Adrenal gland (tissue), 12 donors: ENCODE data around the gene ADARB2. TPM values are rescaled to one million over a fixed set of nuclear protein-coding genes. Genes with fewer than 3 reads are reported as not detected.

ENCODE experiments used
- DNase-seq, 7 donors: peaks; one replicate each; pipeline ENCODE4 v3.0.0-alpha.2; 2019 to 2020
- H3K27ac ChIP-seq, 5 donors: fragments of 200-600 bp; sonication (generic) in 4 of 5; 1 replicate in 3 of 5; 2 replicates in 2 of 5; pipeline versions ENCODE4 v1.5.1 to v1.8.0; 2016 to 2020; ENCODE audit warnings: mild to moderate bottlenecking in 1 of 5
- H3K27me3 ChIP-seq: fragments of 200-600 bp; 2 replicates; pipeline ENCODE4 v1.8.0; 2021
- H3K36me3 ChIP-seq, 2 donors: fragments of 200-600 bp; replicated peaks in 1 of 2; 1 replicate in 1 of 2; 2 replicates in 1 of 2; pipeline versions ENCODE4 v1.5.1 to v1.8.0; 2018 to 2022
- H3K4me1 ChIP-seq, 2 donors: fragments of 200-600 bp; replicated peaks in 1 of 2; 1 replicate in 1 of 2; 2 replicates in 1 of 2; pipeline versions ENCODE4 v1.5.1 to v1.8.0; 2018 to 2021
- H3K4me3 ChIP-seq, 4 donors: fragments of 200-600 bp; sonication (generic) in 3 of 4; one replicate each; pipeline ENCODE4 v1.5.1; 2016 to 2018
- H3K9me3 ChIP-seq, 3 donors: fragments of 200-600 bp; sonication (generic) in 1 of 3; replicated peaks in 1 of 3; 1 replicate in 2 of 3; 2 replicates in 1 of 3; pipeline versions ENCODE4 v1.5.1 to v1.8.0; 2016 to 2021
- POLR2A ChIP-seq, 2 donors: fragments of 450-650 bp; IDR thresholded peaks; one replicate each; pipeline ENCODE4 v1.6.1; 2017; ENCODE audit warnings: antibody characterized with exemption in 2 of 2, mild to moderate bottlenecking in 2 of 2, moderate library complexity in 1 of 2
- WGBS, 4 donors: extraction: QIAGEN DNeasy Blood & Tissue Kit in 2 of 4; methylation state at CpG; one replicate each; pipeline versions ENCODE4 v1.1.5 to v1.1.7; 2013 to 2017; 5-methylcytosine and 5-hydroxymethylcytosine counted together
- intact Hi-C, 2 donors: fragments of 100-400 bp; cut with DNase I; formaldehyde crosslinking; loops; one replicate each; pipeline versions ENCODE4 v1.14.1 to v1.15.0; 2022 to 2023
- polyA plus RNA-seq, 3 donors: library from polyadenylated mRNA; stranded (reverse); fragments of 200-250 nt in 2 of 3; fragments of 350-450 nt in 1 of 3; fragmentation: Illumina TruSeq in 1 of 3; extraction: RNeasy Lipid Tissue Mini Kit (QIAGEN cat#74804) in 1 of 3; gene quantifications; one replicate each; pipeline ENCODE4 v1.2.3, GENCODE V29; 2013 to 2014
- total RNA-seq, 9 donors: library from RNA; depleted of rRNA in 4 of 9; stranded (reverse); fragments of >200 nt in 4 of 9; fragments of 120-200 nt in 1 of 9; fragmentation: NEBNext Ultra II Directional in 1 of 9; extraction: Animal tissue kit (Norgen Biotek cat#: 25700) in 1 of 9; gene quantifications; one replicate each; pipeline versions ENCODE4 v1.1.0 to v1.2.4, GENCODE V29; 2013 to 2023
- TF ChIP-seq, protein P1 (sequence below), 6 experiments: fragments of 450-650 bp in 4 of 6; fragments of 200-600 bp in 2 of 6; sonication (generic) in 1 of 6; IDR thresholded peaks; 1 replicate in 5 of 6; 2 replicates in 1 of 6; pipeline versions ENCODE4 v1.5.1 to v1.8.0; 2016 to 2021; ENCODE audit warnings: antibody characterized with exemption in 6 of 6, mild to moderate bottlenecking in 2 of 6, moderate library complexity in 1 of 6
- donor health status: healthy with polysubstance abuse.
- donor health status: Bipolar disorder and iron deficiency.
- donor health status: DM: yes; HTN: yes; CAD: no.
- donor health status: DM: no; HTN: no; CAD: no.
- donor health status: DM: no; HTN: no; CAD: no.
- donor health status: DM: yes; HTN: yes; CAD: no.

Gene ADARB2
- total and polyA plus RNA-seq, 12 donors, result 0.14 to 3.1 (median 0.91) TPM

DNA sequence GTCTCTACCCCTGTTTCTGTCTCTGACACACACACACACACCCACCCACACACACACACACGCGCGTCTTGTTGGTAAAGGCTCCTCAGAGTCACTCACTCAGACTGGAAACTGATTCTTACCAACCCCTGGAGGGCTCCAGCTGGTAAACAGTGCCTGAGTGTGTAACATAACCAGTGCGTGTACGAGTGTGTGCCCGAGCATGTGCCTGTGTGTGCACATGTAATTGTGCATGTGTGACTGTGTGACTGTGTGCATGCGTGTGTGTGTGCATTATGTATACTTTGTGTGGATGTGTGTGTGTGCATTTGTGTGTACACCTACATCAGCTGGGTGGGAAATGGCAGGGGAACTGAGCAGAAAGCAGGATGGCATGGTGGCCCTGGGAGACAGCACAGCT is 364.0 kb downstream of the ADARB2 start:
- H3K4me3 ChIP-seq, result no peak overlapping the region
- intact Hi-C loops, result no loop called here
- TF ChIP-seq POLR2A (IDR thresholded peaks at IDR 0.05), result no peak
- TF ChIP-seq, protein P1, sequence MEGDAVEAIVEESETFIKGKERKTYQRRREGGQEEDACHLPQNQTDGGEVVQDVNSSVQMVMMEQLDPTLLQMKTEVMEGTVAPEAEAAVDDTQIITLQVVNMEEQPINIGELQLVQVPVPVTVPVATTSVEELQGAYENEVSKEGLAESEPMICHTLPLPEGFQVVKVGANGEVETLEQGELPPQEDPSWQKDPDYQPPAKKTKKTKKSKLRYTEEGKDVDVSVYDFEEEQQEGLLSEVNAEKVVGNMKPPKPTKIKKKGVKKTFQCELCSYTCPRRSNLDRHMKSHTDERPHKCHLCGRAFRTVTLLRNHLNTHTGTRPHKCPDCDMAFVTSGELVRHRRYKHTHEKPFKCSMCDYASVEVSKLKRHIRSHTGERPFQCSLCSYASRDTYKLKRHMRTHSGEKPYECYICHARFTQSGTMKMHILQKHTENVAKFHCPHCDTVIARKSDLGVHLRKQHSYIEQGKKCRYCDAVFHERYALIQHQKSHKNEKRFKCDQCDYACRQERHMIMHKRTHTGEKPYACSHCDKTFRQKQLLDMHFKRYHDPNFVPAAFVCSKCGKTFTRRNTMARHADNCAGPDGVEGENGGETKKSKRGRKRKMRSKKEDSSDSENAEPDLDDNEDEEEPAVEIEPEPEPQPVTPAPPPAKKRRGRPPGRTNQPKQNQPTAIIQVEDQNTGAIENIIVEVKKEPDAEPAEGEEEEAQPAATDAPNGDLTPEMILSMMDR (IDR thresholded peaks at IDR 0.05), result no peak
- peak in 2 of 7 donors; percentile 12 to 40 for DNase-seq
- no peak overlapping the region for H3K27ac ChIP-seq
- H3K27me3 ChIP-seq, result peaks cover 5% of the 10 kb centered on the region
- no peaks in the 10 kb centered on the region for H3K4me1 ChIP-seq
- no peaks in the 10 kb centered on the region for H3K9me3 ChIP-seq
- WGBS, 4 donors, result 78 to 87% (median 82%) methylated on average over 7 of the region's 7 CpGs
- H3K36me3 ChIP-seq, result no peaks in the 10 kb centered on the region

DNA sequence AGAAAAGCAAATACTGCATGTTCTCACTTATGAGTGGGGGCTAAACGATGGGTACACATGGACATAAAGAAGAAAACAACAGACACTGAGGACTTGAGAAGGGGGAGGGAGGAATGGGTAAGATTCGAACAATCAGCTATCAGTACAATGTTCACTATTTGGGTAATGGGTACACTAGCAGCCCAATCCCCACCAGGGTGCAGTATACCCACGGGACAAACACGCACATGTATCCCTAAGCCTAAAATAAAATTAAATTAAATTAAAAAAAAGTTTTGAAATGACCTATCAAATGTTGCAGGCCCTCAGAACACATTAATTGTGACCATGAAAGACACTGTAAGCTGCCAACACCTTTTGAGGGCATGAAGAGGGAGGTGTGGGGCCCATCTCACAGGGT is 365.1 kb downstream of the ADARB2 start:
- Histone ChIP-seq H3K27me3 (peaks cover 5% of the 10 kb centered on the region), H3K36me3 (no peaks in the 10 kb centered on the region), H3K27ac (no peak overlapping the region), H3K4me3 (no peak overlapping the region), H3K4me1 (no peaks in the 10 kb centered on the region), H3K9me3 (no peaks in the 10 kb centered on the region)
- WGBS, 4 donors, result 68 to 88% (median 78%) methylated on average over 4 of the region's 4 CpGs
- no peak for TF ChIP-seq POLR2A (IDR thresholded peaks at IDR 0.05)
- TF ChIP-seq, protein P1 (IDR thresholded peaks at IDR 0.05), result no peak
- DNase-seq, result peak in 2 of 7 donors; percentile 2 to 11
- intact Hi-C loops, result no loop called here

DNA sequence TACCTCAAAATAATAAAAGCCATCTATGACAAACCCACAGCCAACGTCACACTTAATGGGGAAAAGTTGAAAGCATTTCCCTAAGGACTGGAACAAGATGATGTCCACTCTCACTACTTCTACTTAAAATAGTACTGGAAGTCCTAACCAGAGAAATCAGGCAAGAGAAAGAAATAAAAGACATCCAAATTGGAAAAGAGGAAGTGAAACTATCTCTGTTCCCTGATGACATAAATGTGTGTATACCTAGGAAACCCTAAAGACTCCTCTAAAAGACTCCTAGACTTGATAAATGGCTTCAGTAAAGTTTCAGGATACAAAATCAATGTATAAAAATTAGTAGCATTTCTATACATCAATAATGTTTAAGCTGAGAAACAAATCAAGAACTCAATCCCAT is 367.0 kb downstream of the ADARB2 start:
- H3K9me3 ChIP-seq, result no peaks in the 10 kb centered on the region
- no peaks in the 10 kb centered on the region for H3K36me3 ChIP-seq
- H3K27ac ChIP-seq, result no peak overlapping the region
- WGBS, 4 donors, result 50 to 71% (median 68%) methylated on average over 1 of the region's 1 CpG
- DNase-seq, result no peak
- no peak overlapping the region for H3K4me3 ChIP-seq
- no peaks in the 10 kb centered on the region for H3K4me1 ChIP-seq
- TF ChIP-seq, protein P1 (IDR thresholded peaks at IDR 0.05), result no peak
- no peak for TF ChIP-seq POLR2A (IDR thresholded peaks at IDR 0.05)
- intact Hi-C loops, result no loop called here
- peaks cover 5% of the 10 kb centered on the region for H3K27me3 ChIP-seq

DNA sequence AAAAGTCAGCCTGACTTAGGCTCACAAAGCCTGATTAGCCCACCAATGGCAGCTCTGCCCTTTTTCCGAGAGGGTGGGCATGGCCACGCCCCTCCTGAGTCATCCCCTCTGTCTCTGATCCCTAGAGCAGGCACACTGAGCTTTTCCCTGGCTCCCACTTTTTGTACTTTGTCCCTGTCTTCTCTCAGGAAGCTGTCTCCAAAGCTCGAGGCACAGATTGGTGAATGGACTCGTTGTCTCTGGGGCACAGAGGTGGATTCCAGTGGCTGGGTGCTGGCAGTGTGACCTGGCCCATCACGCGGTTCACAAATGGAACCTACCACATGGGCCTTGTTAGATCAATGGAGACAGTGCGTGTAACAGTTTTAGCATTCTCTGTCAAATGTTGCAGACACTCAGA is 367.7 kb downstream of the ADARB2 start:
- H3K27me3 ChIP-seq, result peaks cover 5% of the 10 kb centered on the region
- TF ChIP-seq POLR2A (IDR thresholded peaks at IDR 0.05), result no peak
- TF ChIP-seq, protein P1 (IDR thresholded peaks at IDR 0.05), result no peak
- intact Hi-C loops, result no loop called here
- no peak overlapping the region for H3K4me3 ChIP-seq
- no peaks in the 10 kb centered on the region for H3K36me3 ChIP-seq
- no peak overlapping the region for H3K27ac ChIP-seq
- peak in 2 of 7 donors; percentile 2 to 4 for DNase-seq
- H3K4me1 ChIP-seq, result no peaks in the 10 kb centered on the region
- WGBS, 4 donors, result 54 to 63% (median 59%) methylated on average over 7 of the region's 7 CpGs
- H3K9me3 ChIP-seq, result no peaks in the 10 kb centered on the region
